GM21390 (cell line): ENCODE measurements around the gene ZNF212.

Source experiments
- ATAC-seq: cut with Tn5 transposase; IDR thresholded peaks from one replicate; pipeline ENCODE4 v1.9.1; 2021; ENCODE audit not compliant: unreplicated experiment

The ZNF212 gene

GRCh38 chr7:149239345-149240143, at the start of gene ZNF212:
TSS of gene ZNF212 (plus strand) at chr7:149239651. CDS start at chr7:149239779, 128 bp downstream.
- peak; percentile 100 for ATAC-seq

- ATAC-seq = no peak
These were observed 47.6 kb upstream of the ZNF212 start for GRCh38 chr7:149191851-149192250.

GRCh38 chr7:149194799-149195179, 44.7 kb upstream of the ZNF212 start:
- ATAC-seq = no peak

- ATAC-seq = peak; percentile 92
These were observed 44.0 kb upstream of the ZNF212 start, which contains the start of gene ZNF282 for GRCh38 chr7:149195180-149196150. TSS of gene ZNF282 (plus strand) at chr7:149195546. CDS start at chr7:149195590, 44 bp downstream.

GRCh38 chr7:149196151-149196704, 43.2 kb upstream of the ZNF212 start:
- ATAC-seq = no peak

- ATAC-seq = no peak
These were observed 42.7 kb upstream of the ZNF212 start for GRCh38 chr7:149196705-149197171.

GRCh38 chr7:149197675-149198074, 41.8 kb upstream of the ZNF212 start:
- no peak for ATAC-seq

GRCh38 chr7:149198161-149198816, 41.2 kb upstream of the ZNF212 start:
- ATAC-seq = no peak

- no peak for ATAC-seq
These were observed 40.0 kb upstream of the ZNF212 start for GRCh38 chr7:149199234-149199995.

- no peak for ATAC-seq
These were observed 36.6 kb upstream of the ZNF212 start for GRCh38 chr7:149202831-149203231.

GRCh38 chr7:149205690-149206381, 33.6 kb upstream of the ZNF212 start:
- ATAC-seq = no peak

GRCh38 chr7:149207324-149208035, 32.0 kb upstream of the ZNF212 start:
- no peak for ATAC-seq

GRCh38 chr7:149209518-149210269, 29.8 kb upstream of the ZNF212 start:
- no peak for ATAC-seq

- ATAC-seq = no peak
These were observed 28.9 kb upstream of the ZNF212 start for GRCh38 chr7:149210551-149210950.

- ATAC-seq = no peak
These were observed 25.3 kb upstream of the ZNF212 start for GRCh38 chr7:149214020-149214720.

GRCh38 chr7:149216402-149216801, 23.0 kb upstream of the ZNF212 start:
- ATAC-seq = no peak

- ATAC-seq = no peak
These were observed 21.9 kb upstream of the ZNF212 start for GRCh38 chr7:149217570-149217969.
